ENCODE measurements around the gene CCSER1.

Gene CCSER1

DNA sequence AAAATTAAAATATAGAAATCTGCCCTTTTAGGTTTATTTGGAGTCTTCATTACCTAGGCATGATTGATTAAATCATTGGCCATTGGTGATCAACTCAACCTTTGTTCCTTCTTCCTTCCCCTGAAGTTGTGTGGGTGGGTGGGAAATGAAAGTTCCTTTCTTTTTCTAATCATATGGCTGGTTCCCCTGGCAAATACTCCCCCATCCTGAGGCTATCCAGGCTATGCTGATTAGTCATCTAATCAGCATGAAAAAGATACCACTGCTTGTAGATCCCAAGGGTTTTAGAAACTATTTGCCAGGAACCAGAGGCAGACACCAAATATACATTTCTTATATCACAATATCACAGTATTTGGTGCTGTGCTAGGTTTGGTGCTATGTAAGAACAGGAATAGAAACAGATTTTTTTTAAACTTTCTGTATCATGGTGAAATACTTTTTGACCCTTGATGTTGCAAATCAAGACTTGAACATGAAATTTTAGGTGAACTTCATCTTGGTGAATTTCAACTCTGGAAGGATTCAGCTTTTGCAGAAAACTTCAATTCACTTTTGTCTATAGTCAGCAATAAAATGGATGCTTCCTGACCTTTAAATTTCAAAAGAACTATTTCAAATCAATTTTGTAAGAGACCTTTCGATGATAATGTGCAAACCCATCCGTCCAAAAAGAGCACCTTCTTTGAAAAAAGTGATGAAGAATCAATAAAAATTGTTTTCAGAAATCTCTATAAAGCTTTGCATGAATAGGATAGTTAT is 71.1 kb downstream of the CCSER1 start:
- no peak for DNase-seq (ENCODE audit: low read depth)

DNA sequence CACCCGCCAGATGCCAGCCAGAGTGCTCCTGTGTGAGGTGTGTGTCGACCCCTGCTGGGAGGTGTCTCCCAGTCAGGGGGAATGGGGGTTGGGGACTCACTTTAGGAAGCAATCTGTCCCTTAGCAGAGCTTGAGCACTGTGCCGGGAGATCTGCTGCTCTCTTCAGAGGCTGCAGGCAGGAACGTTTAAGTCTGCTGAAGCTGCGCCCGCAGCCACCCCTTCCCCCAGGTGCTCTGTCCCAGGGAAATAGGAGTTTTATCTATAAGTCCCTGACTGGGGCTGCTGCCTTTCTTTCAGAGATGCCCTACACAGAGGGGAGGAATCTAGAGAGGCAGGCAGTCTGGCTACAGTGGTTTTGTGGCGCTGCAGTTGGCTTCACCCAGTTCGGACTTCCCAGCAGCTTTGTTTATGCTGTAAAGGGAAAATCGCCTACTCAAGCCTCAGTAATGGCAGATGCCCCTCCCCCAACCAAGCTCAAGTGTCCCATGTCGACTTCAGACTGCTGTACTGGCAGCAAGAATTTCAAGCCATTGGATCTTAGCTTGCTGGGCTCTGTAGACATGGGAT is 80.8 kb downstream of the CCSER1 start:
- DNase-seq (ENCODE audit: low read depth): no peak

DNA sequence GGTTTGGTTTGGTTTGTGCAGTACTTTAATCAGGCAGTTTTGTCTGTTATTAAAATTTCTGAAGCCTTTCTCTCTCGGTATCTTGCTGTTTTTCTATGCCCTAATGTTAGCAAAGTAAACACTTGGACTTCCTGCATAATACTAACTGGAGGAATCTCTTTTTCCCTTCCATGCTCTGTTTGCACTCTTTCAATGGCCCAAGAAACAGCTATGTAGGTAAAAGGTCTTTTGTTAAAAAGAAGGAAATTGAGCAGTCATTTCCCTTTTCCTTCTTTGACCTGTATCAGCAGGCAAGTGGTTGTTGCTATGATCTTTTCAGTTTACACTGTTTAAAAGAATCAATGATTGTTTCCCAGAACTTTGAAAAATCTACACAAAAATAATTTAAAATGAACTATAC is 82.7 kb downstream of the CCSER1 start:
- DNase-seq (ENCODE audit: low read depth): no peak

DNA sequence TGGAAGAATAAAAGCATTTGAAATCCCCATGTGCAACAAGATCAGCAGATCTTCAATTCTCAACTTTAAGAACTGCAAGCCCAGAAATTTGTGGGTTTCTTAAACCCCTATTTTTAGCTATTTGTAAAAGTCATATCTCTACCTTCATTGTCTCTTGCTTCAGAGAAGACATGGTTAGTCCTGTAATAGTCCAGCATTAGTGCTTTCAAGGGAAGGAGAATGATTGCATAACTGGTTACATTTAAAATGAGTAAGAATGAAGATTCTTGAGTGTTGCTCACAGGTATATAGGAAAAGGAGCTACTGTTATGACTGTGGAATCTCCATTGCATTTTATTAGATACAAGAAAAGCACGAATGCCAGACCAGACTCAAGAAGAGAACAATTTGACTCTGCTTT is 84.0 kb downstream of the CCSER1 start:
- no peak for DNase-seq (ENCODE audit: low read depth)

DNA sequence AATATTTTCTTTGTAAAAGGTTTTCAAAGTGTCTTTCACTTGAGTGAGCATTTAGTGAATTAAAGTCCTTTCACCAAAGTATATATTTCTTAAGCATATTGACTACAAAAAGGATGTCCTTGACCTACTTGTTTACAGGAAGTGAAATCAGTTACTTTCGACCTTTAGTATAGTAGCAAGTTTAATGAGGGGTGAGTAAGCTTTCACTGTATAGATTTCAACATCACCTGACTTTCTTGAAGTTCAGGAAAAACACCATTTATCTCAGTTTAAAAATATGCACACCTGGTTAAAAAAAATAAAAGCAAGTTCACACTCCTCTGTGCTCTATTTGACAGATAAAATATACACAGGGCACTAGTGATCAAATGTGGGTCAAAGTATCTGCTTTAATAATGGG is 88.1 kb downstream of the CCSER1 start:
- DNase-seq (ENCODE audit: low read depth): no peak

DNA sequence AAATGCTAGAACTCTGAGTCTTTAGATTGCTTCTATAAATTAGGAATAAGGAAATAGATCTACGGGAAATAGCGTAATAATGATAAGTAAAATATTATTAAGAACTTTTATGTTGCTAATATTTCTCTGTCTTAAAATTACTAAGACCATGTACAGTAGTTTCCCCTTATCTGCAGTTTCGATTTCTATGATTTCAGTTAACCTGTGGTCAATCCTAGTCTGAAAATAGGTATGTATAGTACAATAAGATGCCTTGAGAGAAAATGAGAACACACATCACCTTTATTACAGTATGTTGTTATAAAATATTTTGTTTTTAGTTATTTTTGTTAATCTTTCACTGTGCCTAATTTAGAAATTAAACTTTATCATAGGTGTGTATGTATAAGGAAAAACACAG is 92.6 kb downstream of the CCSER1 start:
- no peak for DNase-seq (ENCODE audit: low read depth)

DNA sequence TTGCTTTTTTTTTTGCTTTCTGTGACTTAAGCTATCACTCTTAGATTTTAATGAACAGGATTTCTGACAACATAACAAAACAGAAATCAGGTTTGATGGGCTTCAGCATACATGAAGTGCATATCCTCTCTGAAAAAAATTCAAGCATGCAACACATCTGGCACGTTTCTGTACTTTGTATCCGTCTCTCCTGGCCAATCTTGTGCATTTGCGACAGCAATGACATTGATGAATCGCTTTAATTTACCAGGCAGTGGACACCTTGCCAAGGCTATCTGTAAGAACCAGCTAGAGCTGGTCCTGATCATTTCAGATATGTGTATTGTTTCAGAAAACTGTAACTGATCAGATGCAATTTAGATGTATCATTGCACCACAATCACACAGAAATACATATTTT is 93.3 kb downstream of the CCSER1 start:
- no peak for DNase-seq (ENCODE audit: low read depth)

DNA sequence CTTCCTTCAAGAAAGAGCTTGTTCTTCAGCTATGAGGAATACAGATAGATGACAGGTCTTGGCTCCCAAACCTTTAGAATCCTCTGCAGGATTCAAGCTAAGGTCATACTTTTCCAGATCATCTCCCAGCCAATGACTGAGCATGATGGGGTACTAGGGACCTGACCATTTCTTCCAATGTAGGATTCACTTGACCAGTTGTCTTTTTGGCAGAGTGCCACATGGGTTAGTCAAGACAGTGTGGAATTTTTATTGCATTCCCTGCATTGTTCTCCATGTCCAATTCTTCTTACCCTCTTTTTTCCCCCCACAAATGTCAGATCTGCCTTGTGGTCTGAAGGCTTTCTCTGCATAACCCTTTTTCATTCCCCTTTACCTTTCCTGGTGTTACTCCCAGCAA is 99.5 kb downstream of the CCSER1 start:
- no peak for DNase-seq (ENCODE audit: low read depth)

DNA sequence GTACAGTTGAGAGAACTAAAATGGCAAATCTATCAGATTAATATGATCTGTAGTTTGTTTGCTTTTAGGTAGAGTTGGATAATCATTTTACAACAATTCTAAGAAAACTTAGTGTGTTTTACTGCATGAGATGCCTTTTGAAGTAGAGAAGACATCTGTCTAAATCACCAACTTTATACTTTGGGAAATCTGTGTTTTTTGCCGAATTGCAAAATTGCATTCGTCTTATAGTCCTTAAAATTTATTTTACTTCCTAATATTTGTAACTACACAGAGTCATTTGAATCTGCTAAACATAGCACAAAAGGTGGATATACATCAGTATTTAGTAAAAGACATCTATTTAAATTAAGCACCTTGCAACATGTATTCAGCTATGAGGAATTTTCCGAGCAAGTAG is 100.0 kb downstream of the CCSER1 start:
- DNase-seq (ENCODE audit: low read depth): no peak

DNA sequence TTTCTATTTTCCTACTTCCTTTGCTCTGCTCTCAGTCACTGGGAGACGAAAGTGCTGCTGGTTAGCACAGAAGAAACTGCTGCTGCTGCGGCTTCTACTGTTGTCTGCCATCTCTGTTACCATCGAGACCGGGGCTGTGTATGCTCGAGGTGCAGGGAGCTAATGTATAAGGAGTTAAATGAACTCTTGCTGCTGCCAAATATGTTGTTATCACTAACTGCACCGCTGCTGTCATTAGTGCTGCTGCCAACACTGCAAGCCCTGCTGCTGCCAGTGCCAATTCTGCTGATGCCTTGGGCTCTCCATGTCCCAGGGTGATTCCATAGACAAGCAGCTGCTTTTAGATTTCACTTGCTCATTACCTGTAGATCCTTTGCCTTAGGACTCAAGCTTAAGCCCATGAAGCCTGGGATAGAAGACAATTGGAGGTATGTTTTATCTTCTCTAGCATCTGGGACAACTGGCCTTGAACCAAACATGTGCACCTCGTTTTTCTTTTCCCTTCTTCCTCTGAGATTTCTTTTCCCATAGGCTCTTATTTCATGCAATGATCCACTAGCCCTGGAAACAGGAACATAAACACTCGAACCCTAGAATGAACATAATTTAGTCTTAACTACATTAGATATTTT is 107.8 kb downstream of the CCSER1 start:
- DNase-seq (ENCODE audit: low read depth): no peak

DNA sequence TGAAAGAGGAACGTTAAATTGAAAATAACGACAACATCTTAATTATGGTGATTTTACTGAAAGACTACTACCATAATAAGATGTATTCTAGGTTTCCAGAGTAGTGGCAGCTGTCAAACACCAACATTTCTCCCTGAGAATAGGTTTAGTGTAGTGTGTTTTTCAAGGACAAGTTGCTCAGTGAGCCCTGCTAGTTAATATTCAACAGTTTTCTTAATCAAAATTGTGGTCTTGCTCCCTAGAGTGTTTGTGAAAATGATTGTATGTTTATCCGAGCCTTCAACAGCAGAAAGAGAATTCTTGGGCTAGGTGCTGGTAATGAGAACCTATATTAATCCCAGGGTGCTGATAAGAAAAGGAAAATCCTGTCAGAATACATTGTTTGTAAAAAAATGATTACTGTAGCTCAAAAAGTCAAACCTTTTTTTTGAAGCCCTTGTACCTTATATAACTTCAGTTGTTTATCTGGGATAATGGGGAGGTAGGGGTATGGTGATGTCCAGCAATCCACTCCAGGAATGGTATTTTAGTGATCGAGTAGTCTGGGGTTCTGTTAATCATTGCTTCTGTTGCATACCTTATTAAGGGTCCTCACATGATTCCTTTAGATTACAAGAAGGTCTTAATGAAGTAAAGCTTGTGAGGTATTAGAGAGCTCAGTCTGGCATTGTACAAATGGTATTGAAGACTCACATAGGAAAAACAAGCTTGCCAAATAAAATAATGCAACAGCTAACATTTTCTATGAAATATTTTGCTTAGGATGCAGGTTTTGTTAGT is 110.7 kb downstream of the CCSER1 start:
- no peak for DNase-seq (ENCODE audit: low read depth)

DNA sequence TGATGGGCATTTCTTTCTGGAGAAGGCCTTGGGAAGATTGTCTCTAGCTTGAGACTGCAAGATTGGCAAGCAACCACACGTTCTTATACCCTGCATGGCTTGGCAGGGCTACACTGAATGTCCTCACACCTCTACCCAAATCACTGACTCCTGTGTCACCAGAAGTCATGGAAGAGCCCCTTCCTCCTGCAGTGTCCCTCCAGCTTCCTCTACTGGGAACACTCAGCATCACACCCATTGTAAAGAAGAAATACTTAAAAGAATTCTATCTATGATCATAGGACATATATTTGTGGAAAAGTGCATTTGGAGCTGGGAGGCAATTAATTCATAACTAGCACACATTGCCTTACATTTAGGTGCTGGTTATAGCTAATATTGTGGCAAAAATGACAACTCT is 113.1 kb downstream of the CCSER1 start:
- DNase-seq (ENCODE audit: low read depth): no peak

DNA sequence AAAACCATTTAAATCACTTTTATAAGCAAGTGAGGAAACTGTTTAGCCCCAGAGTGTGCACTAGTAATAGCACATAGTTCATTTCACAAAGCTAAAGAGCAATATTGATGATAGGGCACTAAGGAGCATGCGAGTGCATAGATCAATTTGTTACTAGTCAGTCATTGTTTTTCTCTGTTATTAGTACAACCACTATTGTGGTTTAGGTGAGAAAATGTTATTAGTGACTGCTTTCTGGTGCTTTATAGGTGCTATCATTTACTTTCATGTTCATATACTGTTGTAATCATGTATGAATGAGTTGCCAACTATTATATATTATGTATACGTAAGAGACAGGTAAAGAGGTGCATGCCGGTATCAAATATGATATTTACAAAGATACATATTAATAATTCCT is 113.8 kb downstream of the CCSER1 start:
- no peak for DNase-seq (ENCODE audit: low read depth)

DNA sequence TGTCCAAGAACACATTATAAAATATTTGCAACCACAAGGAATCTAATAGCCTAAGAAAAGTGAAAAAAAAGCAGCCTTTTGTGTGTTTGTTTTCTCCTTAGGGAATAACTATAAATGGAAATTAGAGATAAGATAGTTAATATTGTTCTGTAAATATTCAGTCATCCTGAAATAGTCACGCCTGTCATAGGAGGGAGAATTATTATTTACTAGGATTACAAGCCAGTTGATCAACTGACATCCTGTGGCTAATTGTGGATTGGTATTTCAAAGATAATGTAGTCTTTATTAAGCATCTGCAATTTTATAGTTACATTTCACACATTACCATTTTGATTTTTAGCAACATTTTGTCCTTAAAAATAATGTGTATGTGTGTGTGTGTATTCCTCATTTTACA is 118.6 kb downstream of the CCSER1 start:
- no peak for DNase-seq (ENCODE audit: low read depth)

DNA sequence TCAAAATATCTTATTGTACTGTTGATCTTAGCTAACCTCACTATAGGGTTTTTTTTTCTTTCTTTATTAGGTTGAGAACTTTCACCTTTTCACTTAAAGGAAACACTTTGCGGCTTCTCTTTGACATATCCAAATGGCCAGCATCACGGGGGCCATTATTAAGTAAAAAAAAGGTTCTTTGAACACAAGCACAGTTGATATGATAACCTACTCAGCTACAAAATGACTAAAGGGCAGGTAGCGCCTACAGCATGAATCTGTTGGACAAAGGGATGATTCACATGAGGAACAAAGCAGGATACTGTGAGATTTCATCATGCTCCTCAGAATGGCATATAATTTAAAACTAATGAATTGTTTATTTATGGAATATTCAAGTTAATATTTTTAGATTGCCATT is 119.6 kb downstream of the CCSER1 start:
- no peak for DNase-seq (ENCODE audit: low read depth)

DNA sequence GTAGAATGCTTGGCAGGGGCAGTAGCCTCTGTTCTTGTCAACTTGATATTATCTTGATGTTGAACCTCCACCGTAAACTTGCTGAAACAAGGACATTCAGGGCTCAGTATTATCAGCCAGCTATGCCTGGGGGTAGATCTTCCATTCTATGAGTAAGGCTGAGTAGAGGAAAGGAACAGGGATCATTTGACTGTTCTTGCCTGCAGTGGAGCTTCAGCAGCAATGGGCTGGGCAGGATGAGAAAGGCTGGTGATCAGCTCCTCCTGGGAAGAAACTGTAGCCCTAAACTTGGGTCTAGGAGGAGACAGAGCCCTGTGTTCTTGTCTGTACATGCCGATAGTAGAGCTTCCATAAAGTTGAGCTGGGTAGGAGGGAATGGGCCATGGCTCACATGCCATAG is 127.2 kb downstream of the CCSER1 start:
- no peak for DNase-seq (ENCODE audit: low read depth)

DNA sequence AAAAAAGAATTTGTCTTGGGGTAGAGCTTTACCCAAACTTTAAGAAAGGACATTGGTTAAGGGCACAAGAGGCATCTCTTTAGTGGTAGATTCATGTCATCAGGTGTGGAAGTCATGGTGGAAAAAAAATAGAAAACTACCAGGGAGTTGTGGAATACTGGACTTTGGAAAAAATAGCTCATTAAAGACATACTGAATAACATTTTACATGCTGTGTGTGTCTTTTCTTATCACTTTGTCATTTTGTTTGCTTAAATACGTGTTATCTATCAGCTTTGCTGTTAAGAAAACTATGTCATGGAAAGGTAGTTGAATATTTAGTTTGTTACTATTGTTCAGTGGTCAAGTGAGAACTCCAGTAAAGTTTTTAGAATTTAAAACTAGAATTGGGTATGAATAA is 147.0 kb downstream of the CCSER1 start:
- DNase-seq (ENCODE audit: low read depth): no peak

DNA sequence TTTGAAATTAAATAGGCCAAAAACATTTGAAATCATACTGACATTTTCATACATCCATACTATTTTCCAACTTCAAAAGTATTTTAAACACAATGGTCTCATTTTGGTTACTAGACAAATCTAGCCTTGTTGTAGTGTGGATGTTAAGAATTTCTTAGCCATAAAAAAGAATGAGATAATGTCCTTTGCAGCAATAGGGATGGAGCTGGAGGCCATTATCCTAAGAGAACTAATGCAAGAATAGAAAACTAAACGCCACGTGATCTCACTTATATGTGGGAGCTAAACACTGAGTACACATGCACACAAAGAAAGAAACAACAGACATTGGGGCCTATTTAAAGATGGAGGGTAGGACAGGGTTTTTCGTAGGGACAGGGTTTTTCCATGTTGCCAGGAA is 153.8 kb downstream of the CCSER1 start:
- no peak for DNase-seq (ENCODE audit: low read depth)

DNA sequence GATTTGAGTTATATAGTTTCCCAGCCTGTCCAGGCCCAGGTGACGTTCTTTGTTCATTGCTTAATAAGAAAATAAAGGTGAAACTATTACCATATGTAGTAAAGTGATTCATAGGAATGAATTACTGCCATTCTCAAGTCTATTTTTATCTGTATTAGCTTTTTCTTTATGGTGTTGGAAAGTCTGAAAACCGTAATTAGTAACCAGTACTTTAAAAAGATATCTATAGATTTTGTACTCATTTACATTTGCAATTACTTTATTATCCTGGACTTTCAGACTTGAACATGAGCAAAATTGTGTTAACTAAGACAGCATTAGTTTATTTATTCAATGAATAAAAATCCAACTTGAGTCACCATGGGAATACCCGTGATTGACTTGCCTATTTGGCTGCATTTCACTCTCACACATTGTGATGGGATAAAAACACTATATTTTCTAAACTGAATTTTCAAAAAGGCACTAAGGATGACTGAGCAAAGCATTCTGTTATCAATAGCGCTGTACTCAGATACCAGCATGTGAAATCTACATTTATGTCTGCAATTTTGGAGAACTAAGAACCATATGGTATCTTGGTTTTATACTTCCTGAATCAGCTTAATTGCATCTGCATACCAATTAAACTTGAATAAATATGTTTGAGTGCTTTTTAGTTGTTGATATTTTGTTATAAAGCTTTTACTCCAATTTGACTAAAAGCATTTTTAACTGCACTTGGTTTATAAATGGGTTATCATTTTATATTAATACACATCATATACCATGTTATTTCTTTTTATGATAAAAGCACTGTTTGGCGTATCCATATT is 154.6 kb downstream of the CCSER1 start:
- DNase-seq (ENCODE audit: low read depth): no peak

DNA sequence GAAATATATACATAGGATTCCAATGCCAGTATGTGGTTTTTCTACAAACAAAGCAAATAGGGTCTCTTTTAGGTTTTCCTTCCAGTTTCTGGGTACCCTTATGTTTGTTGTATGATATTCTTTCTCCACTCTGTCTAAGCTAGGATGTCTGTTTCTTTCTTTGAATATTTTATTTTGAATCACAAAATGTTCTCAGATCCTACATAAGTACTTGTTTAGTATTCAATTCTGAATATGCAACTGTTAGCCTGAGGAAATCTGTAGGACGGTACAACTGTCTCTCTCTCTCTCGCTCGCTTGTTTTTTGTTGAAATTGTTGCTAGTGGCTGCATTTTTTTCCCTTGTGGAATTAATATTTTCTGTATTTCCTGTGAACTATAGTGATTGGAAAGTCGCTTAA is 163.2 kb downstream of the CCSER1 start:
- DNase-seq (ENCODE audit: low read depth): no peak

DNA sequence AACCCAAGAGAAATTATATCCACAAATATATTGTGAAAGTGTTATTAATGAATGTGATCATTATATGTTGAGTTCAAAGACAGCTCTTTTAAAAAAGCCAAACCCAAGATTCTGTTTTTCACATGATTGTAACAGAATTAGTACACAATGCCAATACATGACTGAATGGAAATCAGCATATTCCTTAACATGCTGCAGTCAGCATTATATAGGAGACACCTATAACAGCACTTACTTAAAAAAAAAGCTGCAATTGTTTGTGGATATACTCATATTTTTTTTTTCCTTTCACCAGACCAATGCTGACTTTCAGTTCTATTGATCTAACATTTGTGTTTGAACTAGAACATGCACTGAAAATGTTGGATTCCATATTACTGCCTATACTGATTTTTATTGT is 165.2 kb downstream of the CCSER1 start:
- DNase-seq (ENCODE audit: low read depth): no peak

DNA sequence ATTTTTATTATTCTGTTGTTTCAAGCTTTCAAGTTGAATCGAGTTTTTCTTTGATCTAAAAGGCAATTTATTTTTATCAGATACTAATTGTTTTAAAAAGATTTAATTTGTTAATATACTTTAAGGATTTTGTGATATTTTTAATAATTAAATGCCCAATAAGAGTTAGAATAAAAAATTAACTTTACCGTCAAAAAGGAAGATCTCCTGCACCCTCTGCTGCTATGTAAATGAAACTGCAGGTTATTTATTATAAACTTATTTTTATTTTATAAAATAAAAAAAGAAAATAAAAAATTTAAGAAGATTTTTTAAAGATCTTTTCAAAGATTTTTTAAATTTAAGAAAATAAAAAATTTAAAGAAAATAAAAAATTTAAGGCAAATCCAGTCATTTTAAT is 166.1 kb downstream of the CCSER1 start:
- no peak for DNase-seq (ENCODE audit: low read depth)
